C4-2B (cell line): ENCODE data around the gene GRP.

Experiments used
- CTCF ChIP-seq: fragments of 450-650 bp; conservative IDR thresholded peaks from 2 replicates; pipeline ENCODE4 v1.5.1; 2017; ENCODE audit warnings: mild to moderate bottlenecking
- ZFX ChIP-seq: fragments of 450-650 bp; IDR thresholded peaks from 2 replicates; pipeline ENCODE4 v1.6.1; 2017

DNA sequence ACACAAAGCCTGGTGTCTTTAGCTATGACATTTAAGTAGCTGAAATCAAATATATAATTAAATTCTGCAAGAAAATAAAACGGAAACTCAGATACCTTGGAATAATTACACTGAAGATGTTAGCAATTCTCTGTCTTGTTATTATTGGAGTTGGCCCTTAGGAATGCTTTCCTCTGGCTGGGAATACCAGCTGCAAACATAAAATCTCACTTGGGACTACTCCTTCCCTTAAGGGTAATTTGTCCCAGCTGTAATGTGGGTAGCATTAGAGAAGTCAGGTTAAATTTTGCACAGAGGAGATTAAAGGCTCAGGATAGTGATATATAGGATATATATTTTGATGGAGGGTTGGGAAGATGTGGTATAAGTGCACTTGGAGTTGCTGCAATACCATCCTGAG is 37.3 kb upstream of the GRP start:
- TF ChIP-seq ZFX (no peak), CTCF (no peak)
